ENCODE data around the gene TM2D3.

GRCh38 chr15:101637038-101637437 is 15.1 kb downstream of the TM2D3 start:
- no peak for TF ChIP-seq CTCF (IDR thresholded peaks at IDR 0.05; ENCODE audit: borderline replicate concordance, extremely low read depth, low read length, poor library complexity, severe bottlenecking)
- TF ChIP-seq EZH2 (IDR thresholded peaks at IDR 0.05; ENCODE audit: borderline replicate concordance, low read depth, low read length, severe bottlenecking), result no peak

Measured in DND-41 (cell line).